Activated naive CD4-positive, alpha-beta T cell treated with anti-CD3 and anti-CD28 coated beads, Interleukin-2, amount 10 ng/mL, durations not matched to agents 7 days and 5 days (primary cell): ENCODE measurements around the gene AFAP1.
A peak's percentile ranks its signal among the peaks of the same experiment; 100 is the strongest.

Experiments used
- CTCF ChIA-PET: fragments of 350-600 bp; sonication (Branson Sonifier 250); formaldehyde crosslinking; loops from one replicate; lab custom pipeline; 2021; ENCODE audit warnings: antibody characterized with exemption; lab: Charles Lee
- DNase-seq: peaks from one replicate; pipeline ENCODE4 v3.0.0-alpha.2; 2020
- H3K27ac Mint-ChIP-seq: one replicate; pipeline ENCODE4 v1.8.0; 2021; ENCODE audit warnings: mild to moderate bottlenecking, moderate library complexity, mixed read lengths
- H3K27me3 Mint-ChIP-seq: one replicate; pipeline ENCODE4 v1.8.0; 2021; ENCODE audit warnings: mild to moderate bottlenecking, mixed read lengths
- H3K36me3 Mint-ChIP-seq: one replicate; pipeline ENCODE4 v1.8.0; 2021; ENCODE audit warnings: mixed read lengths
- H3K4me1 Mint-ChIP-seq: one replicate; pipeline ENCODE4 v1.8.0; 2021; ENCODE audit warnings: mixed read lengths
- H3K4me3 Mint-ChIP-seq: one replicate; pipeline ENCODE4 v1.8.0; 2021; ENCODE audit warnings: mild to moderate bottlenecking, moderate library complexity, mixed read lengths
- H3K9me3 Mint-ChIP-seq: one replicate; pipeline ENCODE4 v1.8.0; 2021; ENCODE audit warnings: mixed read lengths

The AFAP1 gene

DNA sequence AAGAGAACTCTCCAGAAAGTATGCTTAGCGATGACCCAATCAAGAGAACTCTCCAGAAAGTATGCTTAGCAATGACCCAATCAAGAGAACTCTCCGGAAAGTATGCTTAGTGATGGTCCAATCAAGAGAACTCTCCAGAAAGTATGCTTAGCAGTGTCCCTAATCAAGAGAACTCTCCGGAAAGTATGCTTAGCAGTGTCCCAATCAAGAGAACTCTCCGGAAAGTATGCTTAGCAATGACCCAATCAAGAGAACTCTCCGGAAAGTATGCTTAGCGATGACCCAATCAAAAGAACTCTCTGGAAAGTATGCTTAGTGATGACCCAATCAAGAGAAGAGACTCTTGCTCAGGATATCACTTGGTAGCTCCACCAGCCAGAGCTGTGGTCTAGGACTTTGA lies 92.5 kb downstream of the AFAP1 start:
- no peak overlapping the region for H3K27ac Mint-ChIP-seq
- no peak for DNase-seq
- no peaks in the 10 kb centered on the region for H3K9me3 Mint-ChIP-seq
- CTCF ChIA-PET, result interaction anchor here (1.2 kb wide), 1 partner anchor 121 kb away, joined by 3 read pairs; no protein-coding TSS in a partner anchor
- peaks cover 49% of the 10 kb centered on the region for H3K4me1 Mint-ChIP-seq
- H3K36me3 Mint-ChIP-seq, result peaks cover 41% of the 10 kb centered on the region
- H3K4me3 Mint-ChIP-seq, result no peak overlapping the region
- H3K27me3 Mint-ChIP-seq, result no peaks in the 10 kb centered on the region

- Mint-ChIP-seq H3K27ac (no peak overlapping the region), H3K4me1 (peaks cover 33% of the 10 kb centered on the region), H3K9me3 (no peaks in the 10 kb centered on the region), H3K27me3 (no peaks in the 10 kb centered on the region), H3K36me3 (peaks cover 33% of the 10 kb centered on the region), H3K4me3 (no peak overlapping the region)
- CTCF ChIA-PET, result interaction anchor here (0.8 to 3.5 kb wide), 14 partner anchors 9 to 142 kb away, joined by 3 to 56 read pairs (median 4); no protein-coding TSS in a partner anchor
- DNase-seq, result no peak
Measured at GRCh38 chr4:7845493-7846128, 94.0 kb downstream of the AFAP1 start.

- CTCF ChIA-PET, result interaction anchor here (0.7 to 3.5 kb wide), 16 partner anchors 9 to 117 kb away, joined by 3 to 56 read pairs (median 7); no protein-coding TSS in a partner anchor
- Mint-ChIP-seq H3K9me3 (no peaks in the 10 kb centered on the region), H3K4me3 (no peak overlapping the region), H3K27me3 (no peaks in the 10 kb centered on the region), H3K36me3 (peaks cover 30% of the 10 kb centered on the region), H3K4me1 (peaks cover 24% of the 10 kb centered on the region), H3K27ac (no peak overlapping the region)
- no peak for DNase-seq
Measured at GRCh38 chr4:7844594-7844991, 95.1 kb downstream of the AFAP1 start.

- CTCF ChIA-PET, result interaction anchor here (0.7 to 3.5 kb wide), 19 partner anchors 10 to 134 kb away, joined by 3 to 56 read pairs (median 4); no protein-coding TSS in a partner anchor
- no peaks in the 10 kb centered on the region for H3K27me3 Mint-ChIP-seq
- peak; percentile 80 for DNase-seq
- peaks cover 22% of the 10 kb centered on the region for H3K4me1 Mint-ChIP-seq
- H3K27ac Mint-ChIP-seq, result no peak overlapping the region
- H3K36me3 Mint-ChIP-seq, result peaks cover 25% of the 10 kb centered on the region
- H3K9me3 Mint-ChIP-seq, result no peaks in the 10 kb centered on the region
- H3K4me3 Mint-ChIP-seq, result no peak overlapping the region
Measured at GRCh38 chr4:7843831-7844593, 95.6 kb downstream of the AFAP1 start.

GRCh38 chr4:7842384-7843279 lies 97.0 kb downstream of the AFAP1 start:
- H3K36me3 Mint-ChIP-seq, result peaks cover 22% of the 10 kb centered on the region
- no peaks in the 10 kb centered on the region for H3K27me3 Mint-ChIP-seq

GRCh38 chr4:7841894-7842293 lies 97.8 kb downstream of the AFAP1 start:
- no peak for DNase-seq
- Mint-ChIP-seq H3K27ac (no peak overlapping the region), H3K27me3 (no peaks in the 10 kb centered on the region), H3K9me3 (no peaks in the 10 kb centered on the region), H3K4me3 (no peak overlapping the region), H3K4me1 (peaks cover 19% of the 10 kb centered on the region), H3K36me3 (peaks cover 27% of the 10 kb centered on the region)
- CTCF ChIA-PET, result interaction anchor here (0.9 to 1.7 kb wide), 4 partner anchors 12 to 144 kb away, joined by 3 to 5 read pairs (median 4); no protein-coding TSS in a partner anchor

More at GRCh38 chr4:7842384-7843279, 97.0 kb downstream of the AFAP1 start:
- CTCF ChIA-PET, result interaction anchor here (0.9 to 2.2 kb wide), 4 partner anchors 11 to 144 kb away, joined by 3 to 10 read pairs (median 5); no protein-coding TSS in a partner anchor
- Mint-ChIP-seq H3K9me3 (no peaks in the 10 kb centered on the region), H3K27ac (no peak overlapping the region), H3K4me1 (peaks cover 22% of the 10 kb centered on the region), H3K4me3 (no peak overlapping the region)
- no peak for DNase-seq

GRCh38 chr4:7841071-7841470 lies 98.6 kb downstream of the AFAP1 start:
- Mint-ChIP-seq H3K27ac (peak overlapping the region; percentile 66), H3K36me3 (peaks cover 28% of the 10 kb centered on the region), H3K27me3 (no peaks in the 10 kb centered on the region), H3K9me3 (no peaks in the 10 kb centered on the region), H3K4me1 (peaks cover 19% of the 10 kb centered on the region), H3K4me3 (no peak overlapping the region)
- DNase-seq, result no peak
- CTCF ChIA-PET, result interaction anchor here (1.3 to 1.5 kb wide), 2 partner anchors 36 kb away, joined by 4 to 5 read pairs; no protein-coding TSS in a partner anchor

DNA sequence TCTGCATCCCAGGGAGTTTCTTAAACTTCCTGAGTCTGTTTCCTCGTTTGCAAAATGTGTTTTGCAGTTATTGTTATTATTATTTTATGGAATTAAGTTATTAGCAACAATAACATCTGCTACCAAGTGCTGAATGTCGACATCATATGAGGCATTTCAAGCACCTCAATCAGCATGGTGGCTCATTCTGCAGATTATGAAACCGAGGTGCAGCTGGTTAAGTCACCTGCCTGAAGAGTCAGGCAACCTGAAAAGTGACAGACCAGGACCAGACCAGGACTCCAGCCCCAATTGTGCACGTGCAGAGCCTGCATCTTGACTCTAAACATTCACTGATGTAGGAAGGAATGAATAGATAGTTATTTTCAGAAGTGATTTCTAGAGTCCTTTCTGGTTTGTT lies 99.8 kb downstream of the AFAP1 start:
- Mint-ChIP-seq H3K4me3 (no peak overlapping the region), H3K27me3 (no peaks in the 10 kb centered on the region), H3K36me3 (peaks cover 26% of the 10 kb centered on the region), H3K9me3 (no peaks in the 10 kb centered on the region), H3K27ac (no peak overlapping the region), H3K4me1 (peaks cover 15% of the 10 kb centered on the region)
- CTCF ChIA-PET, result interaction anchor here (1.2 kb wide), 1 partner anchor 35 kb away, joined by 3 read pairs; no protein-coding TSS in a partner anchor
- DNase-seq, result no peak

- DNase-seq, result no peak
- H3K27ac Mint-ChIP-seq, result no peak overlapping the region
- CTCF ChIA-PET, result interaction anchor here (0.6 to 1.2 kb wide), 2 partner anchors 100 to 124 kb away, joined by 3 read pairs; no protein-coding TSS in a partner anchor
Measured at GRCh38 chr4:7838136-7838782, 101.4 kb downstream of the AFAP1 start.

DNA sequence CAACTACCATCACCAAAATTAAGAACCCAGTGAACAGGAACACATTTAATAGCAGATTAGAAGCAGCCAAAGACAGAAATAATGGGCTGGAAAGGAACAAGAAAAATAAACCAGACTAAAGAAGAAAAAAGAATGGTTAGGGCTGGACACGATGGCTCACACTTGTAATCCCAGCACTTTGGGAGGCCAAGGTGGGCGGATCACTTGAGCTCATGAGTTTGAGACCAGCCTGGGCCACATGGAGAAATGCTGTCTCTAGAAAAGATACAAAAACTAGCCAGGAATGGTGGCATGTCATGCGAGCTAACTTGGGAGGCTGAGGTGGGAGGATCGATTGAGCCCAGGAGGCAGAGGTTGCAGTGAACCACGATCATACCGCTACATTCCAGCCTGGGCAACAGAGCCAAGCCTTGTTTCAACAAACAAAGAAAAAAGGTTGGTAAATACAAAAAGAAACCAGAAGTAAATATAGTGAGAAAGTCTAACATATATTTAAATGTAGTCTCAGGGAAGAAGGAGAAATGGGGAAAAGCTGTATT lies 102.0 kb downstream of the AFAP1 start:
- Mint-ChIP-seq H3K4me3 (no peak overlapping the region), H3K27me3 (no peaks in the 10 kb centered on the region), H3K4me1 (no peaks in the 10 kb centered on the region), H3K27ac (no peak overlapping the region), H3K9me3 (no peaks in the 10 kb centered on the region), H3K36me3 (peaks cover 21% of the 10 kb centered on the region)
- DNase-seq, result no peak
- CTCF ChIA-PET, result interaction anchor here (1.2 kb wide), 1 partner anchor 124 kb away, joined by 3 read pairs; no protein-coding TSS in a partner anchor

More at GRCh38 chr4:7838136-7838782, 101.4 kb downstream of the AFAP1 start:
- Mint-ChIP-seq H3K27me3 (no peaks in the 10 kb centered on the region), H3K36me3 (peaks cover 21% of the 10 kb centered on the region), H3K9me3 (no peaks in the 10 kb centered on the region), H3K4me3 (no peak overlapping the region), H3K4me1 (no peaks in the 10 kb centered on the region)

DNA sequence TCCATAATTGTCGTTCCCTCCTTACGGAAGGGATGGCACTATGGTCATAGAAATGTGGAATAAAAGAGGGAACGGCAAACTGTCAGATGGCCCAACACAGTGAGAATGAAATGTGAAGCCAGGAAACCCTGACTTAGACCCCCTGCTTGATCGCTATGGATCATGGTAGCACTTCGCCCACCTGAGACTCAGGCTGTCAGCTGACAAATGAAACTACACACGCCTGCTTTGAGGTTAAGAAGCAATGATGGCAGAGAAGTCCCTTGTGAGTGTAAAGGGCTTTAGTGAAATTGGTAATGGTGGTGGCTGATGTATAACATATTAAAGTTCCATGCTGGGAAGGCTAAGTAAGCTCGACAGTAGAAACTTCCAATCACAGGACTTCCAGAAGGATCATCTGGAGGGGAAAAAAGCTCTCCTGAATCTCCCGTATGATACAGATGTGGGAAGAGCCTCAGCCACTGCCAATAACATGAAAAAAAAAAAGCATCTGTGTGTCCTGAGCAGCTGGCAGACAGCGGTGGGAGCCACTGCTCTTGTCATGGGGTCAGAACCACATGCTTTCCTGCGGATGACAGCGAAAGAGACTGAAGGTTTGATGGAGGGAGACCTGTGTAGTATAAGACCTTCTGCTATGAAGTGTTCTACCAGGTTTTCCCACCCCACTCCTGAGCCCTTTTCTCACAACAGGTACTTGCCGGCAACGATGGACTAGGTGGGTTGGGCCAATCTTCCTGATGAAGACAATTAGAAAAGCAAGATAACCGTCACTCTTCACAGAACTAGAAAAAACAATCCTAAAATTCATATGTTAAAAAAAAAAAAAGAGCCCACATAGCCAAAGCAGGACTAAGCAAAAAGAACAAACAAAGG lies 107.6 kb downstream of the AFAP1 start:
- Mint-ChIP-seq H3K27me3 (no peaks in the 10 kb centered on the region), H3K27ac (peak overlapping the region; percentile 43), H3K4me3 (no peak overlapping the region), H3K9me3 (peaks cover 2% of the 10 kb centered on the region), H3K4me1 (peaks cover 45% of the 10 kb centered on the region), H3K36me3 (peaks cover 48% of the 10 kb centered on the region)
- no peak for DNase-seq
- CTCF ChIA-PET, result interaction anchor here (0.6 to 2.4 kb wide), 3 partner anchors 12 to 49 kb away, joined by 3 to 10 read pairs (median 4); no protein-coding TSS in a partner anchor

DNA sequence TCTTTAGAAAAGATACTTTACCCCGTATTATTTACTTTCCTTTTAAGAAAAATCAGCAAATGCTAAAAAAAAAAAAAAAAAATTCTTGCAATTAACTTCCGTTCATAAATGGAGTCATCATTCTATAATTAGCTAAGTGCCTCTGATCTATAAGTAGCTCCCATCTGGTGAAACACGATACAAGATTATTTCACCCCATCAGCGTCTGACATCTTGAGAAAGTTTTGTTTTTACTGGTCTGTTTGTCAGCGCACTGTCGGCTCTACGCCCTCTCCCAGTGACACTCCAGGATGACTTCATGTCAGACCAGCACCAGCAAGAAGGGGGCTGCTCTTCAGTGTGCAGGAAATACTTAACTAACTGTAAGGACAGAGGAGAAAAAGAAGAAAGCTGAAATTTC lies 108.3 kb downstream of the AFAP1 start:
- no peak overlapping the region for H3K4me3 Mint-ChIP-seq
- H3K36me3 Mint-ChIP-seq, result peaks cover 52% of the 10 kb centered on the region
- H3K27ac Mint-ChIP-seq, result peak overlapping the region; percentile 60
- H3K4me1 Mint-ChIP-seq, result peaks cover 53% of the 10 kb centered on the region
- peaks cover 5% of the 10 kb centered on the region for H3K9me3 Mint-ChIP-seq
- H3K27me3 Mint-ChIP-seq, result no peaks in the 10 kb centered on the region
- DNase-seq, result no peak
- CTCF ChIA-PET, result interaction anchor here (1.0 to 2.4 kb wide), 2 partner anchors 13 to 14 kb away, joined by 3 to 10 read pairs; no protein-coding TSS in a partner anchor
